Measurements from ENCODE around the gene ZNF276. TPM values are rescaled to one million over a fixed set of nuclear protein-coding genes. Genes with fewer than 3 reads are reported as not detected.

ZNF276 gene
- total and polyA plus RNA-seq, 2 of the 8 experiments (the other 6 are each of a cell fraction or from before 2014, with no cell fraction given), result 6.4 to 9.3 TPM

DNA sequence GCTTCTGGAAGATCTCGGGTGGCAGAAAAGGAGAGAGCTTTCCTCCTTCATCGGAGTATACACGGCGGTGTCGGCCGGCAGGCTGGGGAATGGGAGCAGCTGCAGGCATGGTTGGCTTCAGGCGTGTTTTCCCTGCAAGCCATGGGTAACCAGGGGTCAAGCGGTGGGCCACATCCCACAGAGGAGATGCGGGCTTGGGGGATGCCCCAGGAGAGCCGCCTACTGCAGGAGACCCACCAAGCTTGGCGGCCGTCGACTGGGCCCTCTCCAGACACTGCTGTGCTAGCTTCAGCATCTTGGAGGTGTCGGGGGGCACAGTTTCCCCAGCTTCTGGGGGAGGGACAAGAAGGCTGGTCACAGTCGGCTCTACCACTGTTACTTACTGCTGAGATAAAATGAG, 4.8 kb upstream of the ZNF276 start:
- ChIA-PET POLR2A (ENCODE audit: partially characterized antibody) (interaction anchor here (0.6 to 16.7 kb wide), 9 partner anchors 8 to 170 kb away, joined by 3 to 193 read pairs (median 5); partner anchors contain the start of genes CDK10, SPATA2L and SPIRE2), CTCF (ENCODE audit: partially characterized antibody) (interaction anchor here (0.6 to 1.7 kb wide), 6 partner anchors 9 to 847 kb away, joined by 3 to 10 read pairs (median 4); no protein-coding TSS in a partner anchor)
- H3K9ac ChIP-seq (replicated peaks in 1 of 4; ENCODE audit: extremely low read depth in 1 of 4, low read depth in 3 of 4, low read length in 3 of 4), result no peak overlapping the region
- H3K79me1 ChIP-seq (ENCODE audit: low read depth, low read length), result 0 out of 2 replicates have a peak, but pooled peaks cover 2% of the 10 kb centered on the region
- H3K4ac ChIP-seq (replicated peaks; ENCODE audit: insufficient read length, low read depth, low read length), result no peak overlapping the region
- H4K5ac ChIP-seq (ENCODE audit: insufficient read length, low read depth, low read length), result no peak overlapping the region
- TF ChIP-seq CHD2 (IDR thresholded peaks at IDR 0.05; ENCODE audit: low read length) (no peak), CEBPB (IDR thresholded peaks at IDR 0.05; ENCODE audit: low read depth, low read length) (no peak)
- H2AK5ac ChIP-seq (ENCODE audit: low read depth, low read length), result no peak overlapping the region
- H2BK5ac ChIP-seq (ENCODE audit: low read depth, low read length), result no peak overlapping the region
- no peak overlapping the region for H3K18ac ChIP-seq (ENCODE audit: extremely low read depth, low read length)
- H4K8ac ChIP-seq (ENCODE audit: extremely low read depth, insufficient read depth, low read length), result no peak overlapping the region
- no peak overlapping the region for H3K23ac ChIP-seq (ENCODE audit: insufficient read length)
- H3K23me2 ChIP-seq (ENCODE audit: low read depth, low read length), result peaks cover 8% of the 10 kb centered on the region
- FAIRE-seq (no peak), DNase-seq (ENCODE audit: low read depth in 1 of 2, low spot score in 2 of 2) (no peak)
- no peaks in the 10 kb centered on the region for H3K9me3 ChIP-seq (ENCODE audit: insufficient read depth in 2 of 2, low read depth in 1 of 2, low read length in 1 of 2)
- peaks cover 9 to 15% of the 10 kb centered on the region in 2 experiments for H4K20me1 ChIP-seq (replicated peaks in 1 of 2; ENCODE audit: control insufficient read depth in 1 of 2, insufficient read depth in 2 of 2, low read length in 2 of 2)
- no peak overlapping the region for H3K27ac ChIP-seq (ENCODE audit: low read depth, low read length)
- no peak overlapping the region for H2AFZ ChIP-seq (ENCODE audit: low read length)
- H3K27me3 ChIP-seq (replicated peaks in 1 of 4; ENCODE audit: control insufficient read depth in 3 of 4, extremely low read depth in 1 of 4, insufficient read depth in 3 of 4, low read length in 3 of 4), result peaks cover 1 to 25% (median 21%) of the 10 kb centered on the region in 4 experiments
- 95% methylated on average over 13 of the region's 15 CpGs; no CpG with 5 or more reads in 1 of the 2 experiments for WGBS, 2 experiments (ENCODE audit: extremely low coverage in 1 of 2, insufficient coverage in 1 of 2, insufficient read length in 1 of 2, insufficient replicate concordance in 2 of 2, low coverage in 1 of 2, low lambda C conversion rate in 2 of 2, missing lambda C conversion rate in 1 of 2)
- H3K56ac ChIP-seq (replicated peaks; ENCODE audit: insufficient read length, low read depth, low read length), result no peak overlapping the region
- H2BK120ac ChIP-seq (replicated peaks; ENCODE audit: low read depth, low read length), result no peak overlapping the region
- no peak overlapping the region for H3K4me2 ChIP-seq (ENCODE audit: insufficient read depth in 1 of 2, low read depth in 2 of 2, low read length in 2 of 2)
- H3K4me3 ChIP-seq (ENCODE audit: extremely low read depth in 1 of 4, insufficient read depth in 2 of 4, low read depth in 3 of 4, low read length in 4 of 4), result no peak overlapping the region
- H3K36me3 ChIP-seq (ENCODE audit: control insufficient read depth in 2 of 4, insufficient read depth in 4 of 4, low read length in 3 of 4), result peaks cover 0 to 10% (median 5%) of the 10 kb centered on the region in 4 experiments; a peak in 3 of 8 replicates
- no peak overlapping the region for H2BK15ac ChIP-seq (ENCODE audit: low read length)
- H2BK12ac ChIP-seq (ENCODE audit: low read depth, low read length), result no peak overlapping the region
- H2BK20ac ChIP-seq (ENCODE audit: low read length), result no peak overlapping the region
- no peaks in the 10 kb centered on the region for H3K79me2 ChIP-seq (ENCODE audit: control insufficient read depth in 1 of 2, insufficient read depth in 2 of 2, low read length in 2 of 2)
- H3K14ac ChIP-seq (ENCODE audit: insufficient read length), result no peak overlapping the region
- H4K91ac ChIP-seq (replicated peaks; ENCODE audit: insufficient read length, low read length), result no peak overlapping the region
- H3K4me1 ChIP-seq (replicated peaks in 1 of 4; ENCODE audit: control insufficient read depth in 3 of 4, insufficient read depth in 4 of 4, low read length in 3 of 4), result peaks cover 0 to 9% (median 0%) of the 10 kb centered on the region in 4 experiments; a peak in 5 of 7 replicates

Measured in H1 (cell line).